ENCODE data around the gene IL10RA.
"Not testable (repeated sequence)": the region's sequence is repeated elsewhere in the genome, so short reads cannot be mapped to it uniquely, and the experiment has no call there.

The IL10RA gene

DNA sequence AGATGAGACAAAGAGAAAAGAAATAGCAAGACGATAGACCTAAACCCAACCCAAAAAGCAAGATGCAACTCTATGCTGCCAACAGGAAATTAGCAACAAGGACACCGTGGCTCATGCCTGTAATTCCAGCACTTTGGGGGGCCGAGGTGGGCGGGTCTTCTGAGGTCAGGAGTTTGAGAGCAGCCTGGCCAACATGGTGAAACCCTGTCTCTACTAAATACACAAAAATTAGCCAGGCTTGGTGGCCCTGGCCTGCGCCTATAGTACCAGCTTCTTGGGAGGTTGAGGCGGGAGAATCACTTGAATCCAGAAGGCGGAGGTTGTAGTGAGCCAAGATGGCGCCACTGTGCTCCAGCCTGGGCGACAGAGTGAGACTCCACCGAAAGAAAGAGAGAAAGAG is 24.3 kb upstream of the IL10RA start:
- no peak for DNase-seq

DNA sequence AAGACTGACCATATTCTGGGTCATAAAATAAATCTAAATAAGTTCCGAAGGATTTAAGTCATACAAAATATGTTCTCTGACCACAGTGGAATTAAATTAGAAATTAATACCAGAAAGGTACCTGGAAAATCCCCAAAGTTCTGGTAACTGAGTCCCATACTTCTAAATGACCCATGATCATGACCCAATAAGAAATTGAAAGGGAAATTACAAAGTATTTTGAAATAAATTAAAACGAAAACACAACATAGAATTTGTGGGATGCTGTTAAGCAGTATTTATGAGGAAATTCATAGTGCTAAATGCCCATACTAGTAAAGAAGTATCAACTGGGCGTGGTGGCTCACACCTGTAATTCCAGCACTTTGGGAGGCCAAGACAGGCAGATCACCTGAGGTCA is 23.4 kb upstream of the IL10RA start:
- no peak for DNase-seq

DNA sequence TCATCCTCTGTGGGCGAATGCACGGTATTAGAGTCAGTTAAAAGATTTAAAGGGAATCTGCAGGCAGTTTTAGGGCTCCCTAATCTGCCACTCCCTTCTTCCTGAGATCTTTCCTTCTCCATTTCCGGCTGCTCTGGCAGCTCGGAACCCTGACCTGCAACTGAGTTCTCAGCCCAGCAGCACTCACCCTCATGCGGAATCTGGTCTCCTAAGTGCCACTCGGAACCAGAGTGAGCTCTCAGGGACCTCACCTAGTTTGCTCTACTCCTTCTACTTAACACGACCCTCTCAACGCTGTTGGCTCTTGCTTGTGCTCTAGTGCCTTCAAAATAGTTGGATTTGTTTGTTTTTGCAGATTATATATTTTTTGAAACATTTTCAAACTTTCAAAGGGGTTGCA is 19.3 kb upstream of the IL10RA start:
- DNase-seq = no peak

DNA sequence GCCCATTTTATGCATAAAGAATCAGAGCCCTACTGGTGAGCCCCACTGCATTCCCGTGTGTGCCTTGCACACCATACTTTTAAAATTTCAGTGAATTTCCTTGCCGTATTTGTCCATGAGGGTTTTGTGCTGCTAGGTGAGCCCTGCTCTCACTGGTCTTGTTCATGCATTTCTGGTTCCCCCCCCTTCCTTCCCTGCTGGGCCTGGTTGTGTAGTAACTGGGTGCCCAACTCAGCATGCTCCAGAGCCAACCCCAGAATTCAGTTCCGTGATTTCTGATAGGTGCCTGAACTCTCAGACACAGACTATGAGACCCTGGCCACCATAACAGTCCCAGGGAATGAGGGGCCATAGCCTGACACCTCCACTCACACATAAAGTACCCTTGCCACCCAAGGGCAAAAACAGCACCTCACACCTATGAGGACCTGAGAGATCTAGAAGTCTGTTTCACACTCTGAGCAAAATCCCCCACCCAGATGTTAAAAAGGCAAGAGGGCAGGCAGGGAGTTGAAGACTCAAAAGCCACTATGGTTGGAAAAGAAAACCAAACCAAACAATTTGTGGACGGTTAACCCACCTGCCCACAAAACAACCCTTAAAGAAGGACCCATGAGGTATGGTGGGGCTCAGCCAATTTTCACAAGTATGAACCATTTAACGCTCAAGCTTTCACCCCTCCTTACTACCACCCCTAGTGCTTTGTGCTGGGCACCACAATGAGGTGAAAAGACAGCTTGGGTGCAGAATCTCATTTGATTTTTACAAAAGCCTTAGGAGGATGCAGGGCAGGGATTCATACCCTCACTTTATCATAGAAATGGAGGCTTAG is 16.8 kb upstream of the IL10RA start:
- DNase-seq = no peak

DNA sequence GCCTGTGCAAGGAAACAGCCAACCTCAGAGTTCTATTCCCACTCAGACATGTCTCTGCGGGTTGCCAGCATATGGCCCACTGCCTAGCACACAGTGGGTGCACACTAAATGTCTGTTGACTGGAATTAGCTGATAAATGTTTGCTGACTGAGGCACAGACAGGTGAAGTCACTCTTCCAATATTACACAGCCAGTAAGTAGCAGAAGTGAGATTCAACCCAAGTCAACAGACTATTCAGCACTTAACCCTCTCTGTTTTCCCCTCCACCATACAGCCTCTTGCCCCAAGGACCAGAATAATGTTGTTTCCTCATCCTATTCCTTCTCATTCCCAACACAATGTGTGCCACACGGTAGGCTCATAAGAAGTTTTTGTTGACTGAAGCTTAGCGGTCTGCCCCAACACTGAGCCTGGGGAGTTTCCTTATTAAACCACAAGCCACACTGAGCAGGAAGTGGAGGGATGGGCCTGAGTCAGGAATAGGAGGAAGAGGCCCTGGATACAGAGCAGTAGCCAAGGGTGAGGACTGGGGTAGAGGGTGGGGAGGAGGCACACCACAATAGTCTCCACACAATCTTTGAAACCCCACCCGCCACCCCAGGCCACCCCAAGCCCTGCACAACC is 15.7 kb upstream of the IL10RA start:
- no peak for DNase-seq

DNA sequence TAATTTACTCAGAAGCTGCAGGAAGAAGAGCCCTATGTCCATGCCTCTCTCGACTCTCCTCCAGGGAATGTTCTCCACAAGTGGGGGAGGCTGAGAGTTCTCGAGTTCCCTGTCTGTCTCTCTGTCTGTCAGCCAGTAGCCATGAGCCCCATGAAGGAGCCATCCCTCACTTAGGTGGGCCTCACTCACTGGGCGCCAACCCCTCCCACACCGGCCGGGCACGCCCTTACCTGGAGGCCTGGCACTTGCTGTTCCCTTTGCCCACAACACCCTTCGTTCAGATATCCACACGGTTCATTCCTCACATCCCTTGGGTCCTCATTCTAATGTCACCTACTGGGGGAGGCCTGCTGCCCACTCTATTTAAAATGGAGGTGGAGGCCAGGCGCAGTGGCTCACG is 14.2 kb upstream of the IL10RA start:
- DNase-seq = no peak

DNA sequence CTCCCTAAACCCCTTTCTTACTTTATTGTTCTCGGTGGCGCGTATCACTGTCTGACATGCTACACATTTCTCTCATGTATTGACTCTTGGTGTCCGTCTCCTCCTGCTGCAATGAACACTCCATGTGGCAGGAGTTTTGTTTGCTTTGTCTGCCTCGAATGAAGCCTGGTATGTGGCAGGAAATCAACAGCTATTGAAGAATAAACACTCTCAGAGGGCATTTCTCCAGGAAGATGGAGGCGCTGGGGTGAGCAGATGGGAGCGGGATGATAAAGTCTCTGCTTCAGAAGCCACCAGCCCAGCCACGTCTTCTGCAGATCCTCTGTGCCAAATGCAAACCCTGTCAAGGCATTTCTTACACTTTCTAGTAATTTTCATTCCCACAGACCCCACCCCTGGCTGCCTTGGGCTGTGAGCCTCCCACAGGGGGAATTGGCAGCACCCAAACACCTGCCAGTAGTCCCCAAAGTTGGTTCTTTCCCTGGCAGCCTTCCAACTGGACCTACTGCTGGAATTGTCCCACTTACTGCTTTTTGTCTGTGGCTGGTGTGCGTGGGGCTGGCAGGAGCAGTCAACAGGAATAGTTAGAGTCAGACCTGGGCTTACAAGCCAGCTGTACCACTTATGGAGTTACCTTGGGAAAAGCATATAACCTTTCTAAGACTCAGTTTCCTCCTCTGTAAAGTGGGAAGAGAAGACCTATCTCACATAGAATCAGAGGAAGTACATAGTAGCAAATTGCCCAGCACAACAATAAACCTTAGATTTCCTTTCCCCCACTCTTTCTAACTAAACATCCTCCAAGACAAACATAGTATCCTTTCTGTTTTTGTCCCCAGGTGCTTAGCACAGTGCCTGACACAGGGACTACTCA is 13.3 kb upstream of the IL10RA start:
- no peak for DNase-seq

DNA sequence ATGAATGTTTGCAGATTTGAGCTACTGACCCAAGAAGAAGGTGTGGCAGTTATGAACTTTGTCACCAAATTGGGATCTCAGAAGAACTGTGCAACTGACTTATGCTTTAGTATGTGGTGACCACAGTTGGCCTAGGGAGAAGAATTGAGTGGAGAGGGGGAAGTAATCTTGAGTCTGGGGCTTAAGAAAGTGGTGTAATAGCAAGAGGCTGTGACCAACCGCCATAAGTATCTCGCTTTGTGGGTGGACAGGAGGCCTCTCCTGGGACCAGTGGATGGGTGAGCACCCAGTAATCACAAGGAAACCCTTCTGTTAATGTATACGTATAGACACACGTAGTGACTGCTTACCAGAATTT is 12.7 kb upstream of the IL10RA start:
- DNase-seq = no peak

DNA sequence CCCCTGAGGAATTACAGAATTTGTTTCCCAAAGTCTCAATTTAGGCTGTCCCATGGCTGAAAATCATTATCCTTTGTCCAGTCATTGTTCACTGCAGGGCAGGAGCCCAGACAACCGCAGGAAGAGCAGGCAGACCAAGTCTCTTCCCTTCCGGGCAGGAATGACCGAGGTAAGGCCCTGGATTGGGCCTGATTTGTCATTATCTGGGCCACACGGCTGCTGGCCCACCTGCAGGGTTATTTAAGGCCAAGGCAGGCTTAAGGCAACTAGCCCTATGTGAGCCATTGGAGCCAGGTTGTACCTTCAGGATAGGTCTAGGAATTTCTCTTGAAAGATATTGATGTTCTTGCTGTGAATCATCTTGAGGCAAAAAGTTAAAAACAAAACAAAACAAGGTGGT is 9.7 kb upstream of the IL10RA start:
- DNase-seq = no peak

DNA sequence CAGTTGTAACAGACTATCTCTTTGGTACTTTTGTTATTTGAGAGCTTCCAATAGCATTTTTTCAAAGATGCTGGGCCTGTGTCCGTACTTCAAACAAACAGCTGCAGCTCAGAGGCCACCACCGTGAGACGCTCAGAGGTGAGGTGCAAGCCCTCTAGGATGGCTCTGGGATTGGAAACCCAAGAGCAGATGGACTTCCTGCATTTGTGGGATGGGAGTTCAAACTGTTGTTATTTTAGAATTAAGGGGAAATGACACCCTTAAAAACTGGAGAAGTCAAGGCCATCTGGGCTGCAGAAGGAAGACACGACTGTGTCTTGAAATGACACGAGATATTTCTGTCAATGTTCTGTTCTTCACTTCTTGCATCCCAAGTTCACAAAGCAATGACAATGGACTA is 9.2 kb upstream of the IL10RA start:
- no peak for DNase-seq

DNA sequence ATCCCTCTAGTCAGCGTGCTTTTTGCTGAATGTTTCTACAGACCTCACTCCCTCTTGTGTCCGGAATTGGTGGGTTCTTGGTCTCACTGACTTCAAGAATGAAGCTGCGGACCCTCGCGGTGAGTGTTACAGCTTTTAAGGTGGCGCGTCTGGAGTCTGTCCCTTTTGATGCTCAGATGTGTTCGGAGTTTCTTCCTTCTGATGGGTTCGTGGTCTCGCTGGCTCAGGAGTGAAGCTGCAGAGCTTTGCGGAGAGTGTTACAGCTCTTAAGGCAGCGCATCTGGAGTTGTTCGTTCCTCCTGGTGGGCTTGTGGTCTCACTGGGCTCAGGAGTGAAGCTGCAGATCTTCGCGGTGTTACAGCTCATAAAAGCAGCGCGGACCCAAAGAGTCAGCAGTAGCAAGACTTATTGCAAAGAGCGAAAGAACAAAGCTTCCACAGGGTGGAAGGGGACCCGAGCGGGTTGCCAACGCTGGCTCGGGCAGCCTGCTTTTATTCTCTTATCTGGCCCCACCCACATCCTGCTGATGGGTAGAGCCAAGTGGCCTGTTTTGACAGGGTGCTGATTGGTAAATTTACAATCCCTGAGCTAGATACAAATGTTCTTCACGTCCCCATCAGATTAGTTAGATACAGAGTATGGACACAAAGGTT is 8.5 kb upstream of the IL10RA start:
- not testable (repeated sequence) for DNase-seq

DNA sequence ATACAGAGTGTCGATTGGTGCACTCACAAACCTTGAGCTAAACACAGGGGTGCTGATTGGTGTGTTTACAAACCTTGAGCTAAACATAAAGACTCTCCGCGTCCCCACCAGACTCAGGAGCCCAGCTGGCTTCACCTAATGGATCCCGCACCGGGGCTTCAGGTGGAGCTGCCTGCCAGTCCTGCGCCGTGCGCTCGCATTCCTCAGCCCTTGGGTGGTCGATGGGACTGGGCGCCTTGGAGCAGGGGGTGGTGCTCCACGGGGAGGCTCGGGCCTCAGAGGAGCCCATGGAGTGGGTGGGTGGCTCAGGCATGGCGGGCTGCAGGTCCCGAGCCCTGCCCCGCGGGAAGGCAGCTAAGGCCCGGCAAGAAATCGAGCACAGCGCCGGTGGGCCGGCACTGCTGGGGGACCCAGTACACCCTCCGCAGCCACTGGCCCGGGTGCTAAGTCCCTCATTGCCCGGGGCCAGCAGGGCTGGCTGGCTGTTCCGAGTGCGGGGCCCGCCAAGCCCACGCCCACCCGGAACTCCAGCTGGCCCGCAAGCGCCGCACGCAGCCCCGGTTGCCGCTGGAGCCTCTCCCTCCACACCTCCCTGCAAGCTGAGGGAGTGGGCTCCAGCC is 7.8 kb upstream of the IL10RA start:
- DNase-seq = not testable (repeated sequence)

DNA sequence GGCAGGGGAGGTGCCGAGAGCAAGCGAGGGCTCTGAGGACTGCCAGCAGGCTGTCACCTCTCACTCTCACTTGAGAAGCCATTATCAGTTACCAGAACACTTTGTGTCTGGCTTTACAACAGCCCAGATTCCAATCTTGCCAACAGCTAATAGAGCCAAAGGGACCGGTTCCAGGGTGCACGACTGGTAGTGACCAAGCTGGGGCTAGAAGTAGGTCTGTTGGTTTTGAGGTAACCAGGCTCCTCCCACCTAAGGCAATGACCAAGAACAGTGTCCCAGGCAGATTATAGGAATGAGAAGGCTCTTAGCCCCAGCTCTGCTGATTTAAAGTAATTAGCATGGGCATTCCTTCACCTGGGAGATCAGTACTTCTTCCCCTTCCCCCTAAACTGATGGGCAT is 7.2 kb upstream of the IL10RA start:
- DNase-seq = no peak

DNA sequence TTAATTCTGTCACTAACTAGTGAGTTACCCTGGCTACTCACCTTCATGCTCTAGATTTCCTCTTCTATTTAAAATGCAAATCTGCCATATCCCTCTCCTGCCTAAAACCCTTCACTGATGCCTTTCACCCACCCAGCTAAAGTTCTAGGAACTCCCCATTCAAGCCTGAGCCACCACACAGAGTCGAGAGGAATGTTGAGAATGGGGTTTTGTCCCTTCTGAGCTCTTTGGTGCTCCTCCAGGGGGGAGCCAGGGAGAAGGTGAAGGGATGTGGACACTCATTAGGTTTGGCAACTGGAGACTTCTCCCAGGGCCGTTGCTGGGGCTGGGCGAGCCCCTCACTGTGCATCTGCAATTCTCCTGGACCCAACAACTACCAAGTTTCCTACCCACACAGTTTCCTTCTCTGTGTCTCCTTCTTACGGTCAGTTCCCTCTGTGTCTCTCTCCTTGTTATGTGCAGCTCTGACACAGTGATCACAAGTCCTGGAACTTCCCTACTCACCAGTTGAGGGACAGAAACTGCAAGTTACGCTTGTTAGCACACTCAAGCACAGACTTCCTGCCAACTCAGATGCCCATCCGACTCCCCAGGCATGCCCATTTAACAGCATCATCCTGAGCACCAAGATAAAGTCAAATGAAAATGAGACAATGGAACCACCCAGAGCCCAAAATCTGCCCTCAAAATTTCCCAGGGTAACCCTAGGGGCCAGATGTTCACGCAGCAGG is 6.5 kb upstream of the IL10RA start:
- DNase-seq = peak in 6 of 58 donors; percentile 21 to 33 (median 28)

DNA sequence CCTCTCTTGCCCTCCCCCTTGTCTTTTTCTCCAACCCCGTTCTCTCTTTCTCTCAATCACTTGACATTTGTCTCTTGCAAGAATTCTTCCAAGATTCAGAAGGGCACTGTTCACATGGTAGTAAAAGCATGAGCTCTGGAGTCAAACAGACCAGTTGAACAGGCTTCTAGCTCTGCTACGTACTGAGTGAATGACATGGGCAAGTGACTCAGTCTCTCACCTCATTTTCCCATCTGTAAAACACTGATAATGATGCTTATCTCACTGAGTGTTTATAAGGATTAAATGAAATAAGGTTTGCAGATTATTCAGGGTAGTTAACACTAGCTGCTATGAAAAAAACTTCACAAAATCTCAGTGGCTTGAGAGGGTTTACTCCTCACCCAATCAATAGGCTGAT is 5.9 kb upstream of the IL10RA start:
- no peak for DNase-seq

DNA sequence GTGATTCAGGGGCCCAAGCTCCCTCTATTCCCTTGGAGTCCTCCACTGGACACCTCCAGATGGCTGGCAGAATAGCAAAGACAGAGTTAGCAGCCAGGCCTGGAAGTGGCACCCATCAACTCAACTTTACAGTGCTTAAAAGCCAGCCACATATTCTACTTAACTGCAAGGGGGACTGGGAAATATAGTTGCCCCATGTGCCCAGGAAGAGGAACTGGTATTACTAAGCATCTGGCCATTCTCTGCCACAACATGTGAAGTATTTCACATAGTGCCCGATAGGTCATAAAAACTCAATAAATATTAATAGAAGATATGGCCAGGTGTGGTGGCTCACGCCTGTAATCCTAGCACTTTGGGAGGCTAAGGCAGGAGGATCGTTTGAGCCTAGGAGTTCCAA is 5.5 kb upstream of the IL10RA start:
- DNase-seq = no peak

DNA sequence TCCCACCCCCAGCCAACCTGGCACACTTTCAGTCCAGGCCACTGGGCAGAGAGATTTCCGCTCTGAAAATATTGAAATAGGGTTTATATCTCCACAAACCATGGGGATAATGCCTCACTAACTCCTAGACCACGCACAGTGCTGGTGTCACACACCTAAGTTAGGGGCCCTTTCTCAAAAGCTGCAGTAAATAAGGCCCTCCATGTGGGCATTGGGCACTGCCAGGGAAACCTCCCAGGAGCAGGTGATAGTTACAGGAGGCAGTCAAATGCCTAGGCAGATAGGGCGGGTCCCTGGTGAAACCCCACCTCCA is 3.1 kb upstream of the IL10RA start:
- DNase-seq = no peak

DNA sequence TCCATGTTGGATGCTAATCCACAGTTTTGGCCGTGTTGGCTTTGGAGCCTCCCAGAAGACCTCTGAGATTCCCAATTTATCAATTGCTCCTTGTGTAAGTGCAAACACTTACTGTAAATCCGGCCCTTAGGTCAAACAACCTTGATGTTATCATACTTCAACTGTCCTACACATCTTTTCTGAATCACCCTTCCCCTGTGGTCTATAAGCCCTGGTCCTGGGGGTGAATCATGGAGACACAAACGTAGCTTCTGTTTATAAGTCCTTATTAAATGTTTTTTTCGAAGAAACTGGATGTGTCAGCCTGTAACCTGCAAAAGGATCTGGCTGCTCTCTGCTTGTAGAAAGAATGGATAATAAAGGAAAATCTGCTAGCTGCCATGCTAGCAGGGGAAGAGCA is 1.7 kb upstream of the IL10RA start:
- DNase-seq = no peak

DNA sequence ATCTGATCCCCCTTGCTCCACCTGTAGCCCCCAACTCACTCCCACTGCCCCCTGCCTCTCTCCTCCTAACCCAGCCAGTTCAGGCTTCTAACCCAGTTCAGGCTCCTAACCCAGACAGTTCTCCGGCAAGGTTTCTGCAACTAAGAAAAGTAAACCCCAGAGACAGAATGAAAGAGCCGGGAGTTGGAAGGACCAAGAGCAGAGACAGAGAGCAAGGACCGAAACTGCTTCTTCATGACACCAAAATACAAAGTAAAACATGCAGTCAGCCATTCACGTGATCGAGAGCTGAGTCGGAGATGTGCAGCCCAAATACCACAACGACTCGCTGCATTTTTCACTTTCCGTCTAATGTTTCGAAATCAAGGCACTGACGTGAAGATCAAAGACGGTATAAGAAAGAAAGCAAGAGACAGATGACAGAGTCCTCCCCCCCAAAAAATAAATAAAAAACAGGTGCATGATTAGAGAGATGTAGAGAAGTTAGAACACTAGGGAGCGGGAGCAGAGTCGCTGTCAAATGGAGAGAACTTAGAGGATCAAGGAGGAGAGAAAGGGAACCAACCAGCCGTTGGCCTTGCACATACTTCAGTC is 884 bp downstream of the IL10RA start:
- DNase-seq = peak in 1 of 58 donors; percentile 22

DNA sequence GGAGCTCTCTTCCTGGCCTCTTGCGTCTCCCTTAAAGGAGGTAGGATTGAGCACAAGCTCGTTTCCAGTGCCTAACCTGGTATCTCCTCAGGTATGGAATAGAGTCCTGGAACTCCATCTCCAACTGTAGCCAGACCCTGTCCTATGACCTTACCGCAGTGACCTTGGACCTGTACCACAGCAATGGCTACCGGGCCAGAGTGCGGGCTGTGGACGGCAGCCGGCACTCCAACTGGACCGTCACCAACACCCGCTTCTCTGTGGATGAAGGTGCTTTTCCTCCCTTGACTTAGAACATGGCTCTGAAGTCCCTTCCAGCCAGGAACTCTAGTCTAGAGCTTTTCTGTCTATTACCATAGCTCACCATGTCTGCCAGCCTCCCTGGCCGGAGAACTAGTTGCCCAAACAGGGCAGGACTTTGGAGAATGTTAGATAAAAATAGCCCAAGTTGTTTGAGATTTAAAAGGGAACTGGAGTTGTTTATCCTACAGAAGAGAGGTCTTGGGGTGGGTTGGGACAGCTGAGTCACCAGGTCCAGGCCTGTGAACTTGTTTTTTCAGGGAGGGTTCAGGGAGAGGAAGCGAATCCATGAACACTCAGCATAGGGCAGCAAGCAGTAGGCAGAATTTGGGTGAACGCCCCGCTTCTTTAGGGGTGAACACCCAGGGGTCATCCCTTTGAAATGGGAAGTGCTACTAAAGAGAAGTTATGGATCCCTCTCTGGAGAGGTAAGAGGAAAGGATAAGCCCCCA is 3.3 kb downstream of the IL10RA start:
- no peak for DNase-seq
